PC-9 (cell line): ENCODE data around the gene PHACTR1. TPM values are rescaled to one million over a fixed set of nuclear protein-coding genes. Genes with fewer than 3 reads are reported as not detected.

Experiments
- BruUV-seq: library from RNA; stranded (reverse); fragments of 400-500 nt; replicated peaks from 2 replicates; lab custom pipeline; 2021; lab: Mats Ljungman, UMichigan
- CTCF ChIA-PET: fragments of 300-600 bp; sonication (Branson Sonifier 250); formaldehyde crosslinking; loops from one replicate; lab custom pipeline; 2022; ENCODE audit warnings: antibody characterized with exemption; lab: Charles Lee
- POLR2A ChIA-PET: fragments of 300-600 bp; sonication (Branson Sonifier 250); formaldehyde crosslinking; loops from one replicate; lab custom pipeline; 2022; ENCODE audit warnings: antibody characterized with exemption; ENCODE audit not compliant: unreplicated experiment; lab: Charles Lee
- DNase-seq, 2 experiments: peaks; one replicate each; pipeline versions ENCODE4 v3.0.0 to v3.0.0-alpha.2; 2015 to 2022; ENCODE audit warnings: mixed read lengths in 1 of 2
- H2AFZ ChIP-seq: fragments of 200-600 bp; sonication (generic); 2 replicates; pipeline ENCODE4 v1.8.1; 2017; ENCODE audit warnings: antibody characterized with exemption
- H3F3A ChIP-seq: fragments of 200-600 bp; sonication (generic); 2 replicates; pipeline ENCODE4 v1.8.1; 2017; ENCODE audit warnings: antibody characterized with exemption, mild to moderate bottlenecking, low read depth; ENCODE audit not compliant: insufficient read depth
- H3K27ac ChIP-seq: fragments of 200-600 bp; sonication (generic); 2 replicates; pipeline ENCODE4 v1.6.1; 2016; ENCODE audit warnings: mixed run types
- H3K27me3 ChIP-seq: fragments of 200-600 bp; sonication (generic); 2 replicates; pipeline ENCODE4 v1.6.1; 2016; ENCODE audit warnings: low read depth, mixed run types; ENCODE audit not compliant: insufficient read depth
- H3K36me3 ChIP-seq: fragments of 200-600 bp; sonication (generic); 2 replicates; pipeline ENCODE4 v1.6.1; 2016; ENCODE audit warnings: low read depth, mixed run types
- H3K4me1 ChIP-seq: fragments of 200-600 bp; sonication (generic); replicated peaks from 2 replicates; pipeline ENCODE4 v1.6.1; 2016; ENCODE audit warnings: mixed run types; ENCODE audit not compliant: insufficient read depth
- H3K4me2 ChIP-seq: fragments of 200-600 bp; sonication (generic); 2 replicates; pipeline ENCODE4 v1.6.1; 2017; ENCODE audit warnings: mixed run types
- H3K4me3 ChIP-seq: fragments of 200-600 bp; sonication (generic); 2 replicates; pipeline ENCODE4 v1.6.1; 2016; ENCODE audit warnings: mixed run types
- H3K79me2 ChIP-seq: fragments of 200-600 bp; sonication (generic); 2 replicates; pipeline ENCODE4 v1.6.1; 2017; ENCODE audit warnings: low read depth, mixed run types
- H3K9me2 ChIP-seq: fragments of 200-600 bp; sonication (generic); 2 replicates; pipeline ENCODE4 v1.8.1; 2017; ENCODE audit warnings: mild to moderate bottlenecking; ENCODE audit not compliant: insufficient read depth
- H3K9me3 ChIP-seq: fragments of 200-600 bp; sonication (generic); 2 replicates; pipeline ENCODE4 v1.8.1; 2016; ENCODE audit warnings: low read depth; ENCODE audit not compliant: insufficient read depth
- H4K20me1 ChIP-seq: fragments of 200-600 bp; sonication (generic); 2 replicates; pipeline ENCODE4 v1.8.1; 2017; ENCODE audit not compliant: insufficient read depth
- CTCF ChIP-seq: fragments of 200-600 bp; sonication (generic); conservative IDR thresholded peaks from 2 replicates; pipeline ENCODE4 v1.6.1; 2017; ENCODE audit warnings: mixed run types, antibody characterized with exemption, mild to moderate bottlenecking, moderate library complexity
- EZH2 ChIP-seq: fragments of 200-600 bp; sonication (generic); IDR thresholded peaks from 2 replicates; pipeline ENCODE4 v1.8.0; 2017; ENCODE audit warnings: antibody characterized with exemption, low read depth
- intact Hi-C: fragments of 100-400 bp; cut with micrococcal nuclease; formaldehyde crosslinking; loops from one replicate; pipeline ENCODE4 v1.10.0; 2022; ENCODE audit not compliant: unreplicated experiment
- total RNA-seq: library from RNA; stranded (reverse); gene quantifications from 2 replicates; pipeline ENCODE4 v1.2.3, GENCODE V29; 2021

The PHACTR1 gene
- total RNA-seq, 1 experiment from 2014 or later, result not detected

GRCh38 chr6:12748815-12749521 is 32.4 kb downstream of the PHACTR1 start:
- H3K4me2 ChIP-seq, result no peak overlapping the region
- H3K27ac ChIP-seq, result no peak overlapping the region
- peaks cover 12% of the 10 kb centered on the region; the same call in 1 of the 2 replicates for H3K27me3 ChIP-seq
- H3K36me3 ChIP-seq, result no peaks in the 10 kb centered on the region
- H4K20me1 ChIP-seq, result no peaks in the 10 kb centered on the region
- no peak overlapping the region for H2AFZ ChIP-seq
- intact Hi-C loops, result no loop called here
- ChIA-PET CTCF (no interaction called here), POLR2A (no interaction called here)
- no peaks in the 10 kb centered on the region for H3K9me2 ChIP-seq
- no peaks in the 10 kb centered on the region for H3K9me3 ChIP-seq
- BruUV-seq, result no TSS peak
- H3K4me3 ChIP-seq, result no peak overlapping the region
- no peak for DNase-seq
- H3K4me1 ChIP-seq, result no peaks in the 10 kb centered on the region
- TF ChIP-seq CTCF, result no peak
- TF ChIP-seq EZH2, result no peak
- no peaks in the 10 kb centered on the region for H3F3A ChIP-seq
- H3K79me2 ChIP-seq, result no peaks in the 10 kb centered on the region

DNA sequence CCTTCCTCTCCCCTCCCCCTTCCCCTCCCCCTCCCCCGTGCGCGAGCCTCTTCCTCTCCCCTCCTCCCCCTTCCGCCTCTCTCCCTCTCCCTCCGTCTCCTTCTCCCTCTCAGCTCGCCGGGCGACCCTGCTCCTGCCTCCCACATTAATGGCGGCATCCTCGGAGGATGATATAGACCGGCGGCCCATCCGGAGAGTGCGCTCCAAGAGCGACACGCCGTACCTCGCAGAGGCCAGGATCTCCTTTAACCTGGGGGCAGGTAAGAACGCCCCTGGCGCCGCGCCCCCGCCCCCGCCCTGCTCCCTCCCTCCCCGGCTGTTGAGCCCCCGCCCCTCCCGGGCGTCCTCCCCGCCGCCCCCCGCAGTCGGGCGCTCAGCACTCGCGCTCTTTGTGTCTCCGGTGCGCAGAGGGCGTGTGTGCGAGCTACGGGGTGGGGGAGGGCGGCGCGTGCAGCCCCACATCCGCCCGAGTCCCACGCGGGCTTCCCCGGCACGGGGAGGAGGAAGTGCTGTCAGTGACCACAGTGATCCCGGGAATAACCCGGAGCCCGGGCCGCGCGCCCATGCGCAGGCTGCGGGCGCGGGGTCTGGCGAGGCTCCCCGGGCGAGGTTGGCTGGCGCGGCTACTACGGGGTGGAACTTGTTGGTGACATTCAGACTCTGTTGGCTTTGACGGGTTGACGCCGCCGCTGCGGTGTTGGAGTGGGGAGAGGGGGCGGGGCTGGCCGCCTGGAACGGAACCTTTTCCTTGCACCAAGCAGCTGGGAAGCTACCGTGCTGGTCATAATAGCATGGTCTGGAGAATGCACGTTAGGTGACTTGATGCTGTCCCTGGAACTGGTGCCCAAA is 33.2 kb downstream of the PHACTR1 start:
- Histone ChIP-seq H3F3A (no peaks in the 10 kb centered on the region), H3K9me2 (no peaks in the 10 kb centered on the region), H3K9me3 (no peaks in the 10 kb centered on the region), H3K36me3 (no peaks in the 10 kb centered on the region), H3K4me2 (no peak overlapping the region), H4K20me1 (no peaks in the 10 kb centered on the region), H3K27ac (no peak overlapping the region), H3K79me2 (no peaks in the 10 kb centered on the region), H3K27me3 (peaks cover 14% of the 10 kb centered on the region; the same call in 1 of the 2 replicates), H3K4me3 (no peak overlapping the region), H3K4me1 (no peaks in the 10 kb centered on the region), H2AFZ (no peak overlapping the region)
- TF ChIP-seq CTCF (no peak), EZH2 (no peak)
- ChIA-PET CTCF (no interaction called here), POLR2A (no interaction called here)
- no peak for DNase-seq
- BruUV-seq, result no TSS peak
- intact Hi-C loops, result no loop called here

DNA sequence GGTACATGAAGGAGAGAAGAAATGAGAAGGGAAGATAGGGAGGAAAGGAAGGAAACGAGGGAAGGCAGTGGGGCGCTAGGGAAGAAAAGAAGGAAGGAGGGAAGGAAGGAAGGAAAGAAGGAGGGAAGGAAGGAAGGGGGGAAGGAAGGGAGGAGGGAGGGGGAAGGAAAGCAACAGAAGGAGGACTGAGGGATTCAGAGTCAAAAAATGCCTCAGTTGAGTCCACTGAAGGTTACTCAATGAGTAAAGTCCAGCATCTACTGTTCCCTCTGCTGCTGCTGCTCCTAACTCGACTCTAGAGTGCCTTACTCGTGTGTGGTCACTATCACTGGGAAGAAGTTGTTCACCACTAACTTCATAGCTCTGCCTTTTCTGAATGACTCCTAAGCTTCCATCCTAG is 33.8 kb downstream of the PHACTR1 start:
- H4K20me1 ChIP-seq, result no peaks in the 10 kb centered on the region
- H3K4me3 ChIP-seq, result no peak overlapping the region
- DNase-seq, result no peak
- no peaks in the 10 kb centered on the region for H3K9me2 ChIP-seq
- no peaks in the 10 kb centered on the region for H3K4me1 ChIP-seq
- H3K27ac ChIP-seq, result no peak overlapping the region
- H2AFZ ChIP-seq, result no peak overlapping the region
- no peaks in the 10 kb centered on the region for H3K36me3 ChIP-seq
- no peak overlapping the region for H3K4me2 ChIP-seq
- ChIA-PET POLR2A (no interaction called here), CTCF (no interaction called here)
- H3K9me3 ChIP-seq, result no peaks in the 10 kb centered on the region
- no peaks in the 10 kb centered on the region for H3K79me2 ChIP-seq
- TF ChIP-seq CTCF (no peak), EZH2 (no peak)
- BruUV-seq, result no TSS peak
- intact Hi-C loops, result no loop called here
- H3F3A ChIP-seq, result no peaks in the 10 kb centered on the region
- peaks cover 19% of the 10 kb centered on the region; the same call in 1 of the 2 replicates for H3K27me3 ChIP-seq
